Suppressor macrophage (primary cell): ENCODE results near the gene AGPAT4.
"Not testable (repeated sequence)": the region's sequence is repeated elsewhere in the genome, so short reads cannot be mapped to it uniquely, and the experiment has no call there.

ENCODE experiments used
- DNase-seq, 4 experiments: peaks; one replicate each; pipeline ENCODE4 v3.0.0-alpha.2; 2020 to 2022

Gene AGPAT4

GRCh38 chr6:161200610-161201370 is 73.1 kb downstream of the AGPAT4 start:
- DNase-seq: peak; percentile 46 to 71 (median 62)

- peak; percentile 68 to 84 (median 78) for DNase-seq
Measured at GRCh38 chr6:161199850-161200249, 74.0 kb downstream of the AGPAT4 start.

GRCh38 chr6:161198783-161199460 is 74.9 kb downstream of the AGPAT4 start:
- no peak for DNase-seq

GRCh38 chr6:161198176-161198575 is 75.7 kb downstream of the AGPAT4 start:
- DNase-seq: peak; percentile 24 to 54 (median 42)

- DNase-seq: peak; percentile 59 to 85 (median 72)
Measured at GRCh38 chr6:161195386-161195785, 78.5 kb downstream of the AGPAT4 start.

- no peak for DNase-seq
Measured at GRCh38 chr6:161194374-161194773, 79.5 kb downstream of the AGPAT4 start.

GRCh38 chr6:161192636-161193411 is 81.0 kb downstream of the AGPAT4 start:
- DNase-seq: peak in 1 of 4 experiments; percentile 10

GRCh38 chr6:161191671-161192070 is 82.2 kb downstream of the AGPAT4 start:
- no peak for DNase-seq

- DNase-seq: no peak
Measured at GRCh38 chr6:161191007-161191406, 82.9 kb downstream of the AGPAT4 start.

- DNase-seq: peak; percentile 30 to 68 (median 37)
Measured at GRCh38 chr6:161189891-161190290, 84.0 kb downstream of the AGPAT4 start.

- DNase-seq: no peak
Measured at GRCh38 chr6:161188547-161189465, 85.1 kb downstream of the AGPAT4 start.

GRCh38 chr6:161186173-161186769 is 87.6 kb downstream of the AGPAT4 start:
- DNase-seq: peak; percentile 90 to 97 (median 96)

- no peak for DNase-seq
Measured at GRCh38 chr6:161181121-161181520, 92.7 kb downstream of the AGPAT4 start.

GRCh38 chr6:161178155-161178554 is 95.7 kb downstream of the AGPAT4 start:
- not testable (repeated sequence) for DNase-seq

- not testable (repeated sequence) for DNase-seq
Measured at GRCh38 chr6:161176428-161176827, 97.4 kb downstream of the AGPAT4 start.

- DNase-seq: not testable (repeated sequence)
Measured at GRCh38 chr6:161172769-161173168, 101.1 kb downstream of the AGPAT4 start.

- peak in 2 of 4 experiments; percentile 18 to 22 for DNase-seq
Measured at GRCh38 chr6:161171207-161171606, 102.7 kb downstream of the AGPAT4 start.

GRCh38 chr6:161169696-161170095 is 104.2 kb downstream of the AGPAT4 start:
- peak in 3 of 4 experiments; percentile 28 to 43 (median 36) for DNase-seq

GRCh38 chr6:161169035-161169434 is 104.8 kb downstream of the AGPAT4 start:
- DNase-seq: no peak

GRCh38 chr6:161168281-161168891 is 105.5 kb downstream of the AGPAT4 start:
- DNase-seq: peak; percentile 33 to 64 (median 42)

GRCh38 chr6:161166677-161167076 is 107.2 kb downstream of the AGPAT4 start:
- no peak for DNase-seq
